ENCODE data around the gene CLIC3.

The CLIC3 gene

GRCh38 chr9:136977223-136977622 is 19.1 kb downstream of the CLIC3 start, which contains the start of gene PTGDS:
PTGDS (plus strand) TSS chr9:136977504; CDS start chr9:136977579, 75 bp downstream.
- Histone ChIP-seq H2AFZ (ENCODE audit: low read depth, low read length, severe bottlenecking) (no peak within 1 kb of the TSS), H3K9me3 (ENCODE audit: insufficient read depth, low read length) (no peaks in the 10 kb centered on the region), H3K4me3 (ENCODE audit: insufficient read depth, low read length, poor library complexity, severe bottlenecking) (no peak within 1 kb of the TSS), H3K9ac (ENCODE audit: low read length) (no peak within 1 kb of the TSS), H3K4me2 (ENCODE audit: low read depth, low read length, poor library complexity, severe bottlenecking) (no peak within 1 kb of the TSS), H3K79me2 (ENCODE audit: insufficient read depth, low read length) (no peaks in the 10 kb centered on the region), H3F3A (ENCODE audit: insufficient read depth) (no peaks in the 10 kb centered on the region), H3K27me3 (ENCODE audit: low read length) (no peaks in the 10 kb centered on the region), H3K36me3 (ENCODE audit: low read length) (no peaks in the 10 kb centered on the region), H4K20me1 (ENCODE audit: low read depth, low read length) (no peaks in the 10 kb centered on the region), H3K27ac (ENCODE audit: low read depth, low read length) (no peak within 1 kb of the TSS), H3K9me2 (replicated peaks; ENCODE audit: insufficient read depth, low read length) (no peaks in the 10 kb centered on the region)
- no peak for TF ChIP-seq CTCF (IDR thresholded peaks at IDR 0.05; ENCODE audit: insufficient read depth, low read length, poor library complexity, severe bottlenecking)
- no peak for TF ChIP-seq EZH2phosphoT487 (conservative IDR thresholded peaks at IDR 0.05; ENCODE audit: low read length)

- no peaks in the 10 kb centered on the region for H3K79me2 ChIP-seq (ENCODE audit: insufficient read depth, low read length)
- H3K4me3 ChIP-seq (ENCODE audit: insufficient read depth, low read length, poor library complexity, severe bottlenecking), result no peak overlapping the region
- TF ChIP-seq EZH2phosphoT487 (conservative IDR thresholded peaks at IDR 0.05; ENCODE audit: low read length), result no peak
- TF ChIP-seq CTCF (IDR thresholded peaks at IDR 0.05; ENCODE audit: insufficient read depth, low read length, poor library complexity, severe bottlenecking), result no peak
- H4K20me1 ChIP-seq (ENCODE audit: low read depth, low read length), result no peaks in the 10 kb centered on the region
- H3K4me2 ChIP-seq (ENCODE audit: low read depth, low read length, poor library complexity, severe bottlenecking), result no peak overlapping the region
- H3K9me3 ChIP-seq (ENCODE audit: insufficient read depth, low read length), result no peaks in the 10 kb centered on the region
- H3F3A ChIP-seq (ENCODE audit: insufficient read depth), result no peaks in the 10 kb centered on the region
- no peak overlapping the region for H3K9ac ChIP-seq (ENCODE audit: low read length)
- H2AFZ ChIP-seq (ENCODE audit: low read depth, low read length, severe bottlenecking), result no peak overlapping the region
- no peaks in the 10 kb centered on the region for H3K36me3 ChIP-seq (ENCODE audit: low read length)
- no peaks in the 10 kb centered on the region for H3K9me2 ChIP-seq (replicated peaks; ENCODE audit: insufficient read depth, low read length)
- no peak overlapping the region for H3K27ac ChIP-seq (ENCODE audit: low read depth, low read length)
- no peaks in the 10 kb centered on the region for H3K27me3 ChIP-seq (ENCODE audit: low read length)
Measured at GRCh38 chr9:136975644-136976043, 20.7 kb downstream of the CLIC3 start.

- H3K9me2 ChIP-seq (replicated peaks; ENCODE audit: insufficient read depth, low read length), result no peaks in the 10 kb centered on the region
- TF ChIP-seq EZH2phosphoT487 (conservative IDR thresholded peaks at IDR 0.05; ENCODE audit: low read length) (no peak), CTCF (IDR thresholded peaks at IDR 0.05; ENCODE audit: insufficient read depth, low read length, poor library complexity, severe bottlenecking) (no peak)
- no peak overlapping the region for H3K27ac ChIP-seq (ENCODE audit: low read depth, low read length)
- no peaks in the 10 kb centered on the region for H3F3A ChIP-seq (ENCODE audit: insufficient read depth)
- no peaks in the 10 kb centered on the region for H3K36me3 ChIP-seq (ENCODE audit: low read length)
- no peak overlapping the region for H3K4me2 ChIP-seq (ENCODE audit: low read depth, low read length, poor library complexity, severe bottlenecking)
- no peak overlapping the region for H3K4me3 ChIP-seq (ENCODE audit: insufficient read depth, low read length, poor library complexity, severe bottlenecking)
- H3K9ac ChIP-seq (ENCODE audit: low read length), result no peak overlapping the region
- no peaks in the 10 kb centered on the region for H3K27me3 ChIP-seq (ENCODE audit: low read length)
- H3K79me2 ChIP-seq (ENCODE audit: insufficient read depth, low read length), result no peaks in the 10 kb centered on the region
- no peak overlapping the region for H2AFZ ChIP-seq (ENCODE audit: low read depth, low read length, severe bottlenecking)
- no peaks in the 10 kb centered on the region for H4K20me1 ChIP-seq (ENCODE audit: low read depth, low read length)
- no peaks in the 10 kb centered on the region for H3K9me3 ChIP-seq (ENCODE audit: insufficient read depth, low read length)
Measured at GRCh38 chr9:136974817-136975535, 21.4 kb downstream of the CLIC3 start.

Measured in SU-DHL-6 (cell line).